Kidney (tissue), 14 donors: ENCODE results near the gene CCDC127. TPM values are rescaled to one million over a fixed set of nuclear protein-coding genes. Genes with fewer than 3 reads are reported as not detected.
A peak's percentile ranks its signal among the peaks of the same experiment; 100 is the strongest.

ENCODE experiments used
- DNase-seq, 5 donors: peaks; one replicate each; pipeline ENCODE4 v3.0.0-alpha.2; 2013 to 2020
- FAIRE-seq: peaks from 2 replicates; lab custom pipeline; 2012; peaks lifted over from hg19 to GRCh38; lab: Jason Lieb, UNC
- H3K27ac ChIP-seq, 2 donors: one replicate each; pipeline ENCODE4 v1.7.0; 2013; ENCODE audit warnings: low read depth in 2 of 2, low read length in 2 of 2, inconsistent platforms in 1 of 2
- H3K27me3 ChIP-seq: one replicate; pipeline ENCODE4 v1.7.1; 2013; ENCODE audit warnings: low read length, inconsistent platforms; ENCODE audit not compliant: control insufficient read depth, insufficient read depth
- H3K36me3 ChIP-seq, 3 donors: one replicate each; pipeline versions ENCODE4 v1.7.0 to v1.7.1; 2013; ENCODE audit warnings: low read length in 3 of 3, control low read depth in 1 of 3, inconsistent platforms in 1 of 3; ENCODE audit not compliant: insufficient read depth in 3 of 3, control insufficient read depth in 2 of 3
- H3K4me1 ChIP-seq, 3 donors: one replicate each; pipeline versions ENCODE4 v1.7.0 to v1.7.1; 2013; ENCODE audit warnings: low read length in 3 of 3, inconsistent platforms in 1 of 3, low read depth in 1 of 3; ENCODE audit not compliant: control insufficient read depth in 2 of 3, insufficient read depth in 2 of 3
- H3K4me3 ChIP-seq, 3 donors: one replicate each; pipeline versions ENCODE4 v1.7.0 to v1.8.1; 2013; ENCODE audit warnings: low read length in 3 of 3, control low read depth in 1 of 3, inconsistent platforms in 1 of 3
- H3K9ac ChIP-seq, 3 donors: one replicate each; pipeline versions ENCODE4 v1.7.0 to v1.7.1; 2013; ENCODE audit warnings: low read length in 3 of 3, control low read depth in 1 of 3, inconsistent platforms in 1 of 3
- H3K9me3 ChIP-seq, 3 donors: one replicate each; pipeline versions ENCODE4 v1.7.0 to v1.7.1; 2013; ENCODE audit warnings: low read length in 3 of 3, control low read depth in 1 of 3, inconsistent platforms in 1 of 3; ENCODE audit not compliant: control insufficient read depth in 2 of 3, insufficient read depth in 1 of 3
- intact Hi-C: fragments of 100-400 bp; cut with DNase I; formaldehyde crosslinking; loops from one replicate; pipeline ENCODE4 v1.11.1; 2022
- polyA plus RNA-seq: library from polyadenylated mRNA; stranded (reverse); fragments of 350-450 nt; fragmentation: Illumina TruSeq; extraction: RNeasy Lipid Tissue Mini Kit (QIAGEN cat#74804); gene quantifications from one replicate; pipeline ENCODE4 v1.2.3, GENCODE V29; 2014; ENCODE audit warnings: low read depth, low replicate concordance; ENCODE audit not compliant: insufficient read depth
- total RNA-seq: library from RNA; stranded (reverse); fragmentation: NEBNext Ultra II Directional; extraction: Animal tissue kit (Norgen Biotek cat#: 25700); gene quantifications from one replicate; pipeline ENCODE4 v1.2.1, GENCODE V29; 2021
- TF ChIP-seq, protein P1 (sequence below): IDR thresholded peaks from 3 replicates; pipeline ENCODE4 v1.5.1; 2012; ENCODE audit warnings: mild to moderate bottlenecking, moderate library complexity, borderline replicate concordance; ENCODE audit not compliant: insufficient read depth; ENCODE audit errors: extremely low read depth
- donor health status: control.
- donor health status: control.
- donor health status: control.
- donor health status: control.
- donor health status: control.
- donor health status: DM: yes; HTN: yes; CAD: no.
- donor health status: Normal renal cell carcinoma (clear cell type).

Gene CCDC127
- total and polyA plus RNA-seq, 2 donors from 2014 or later = 3.2 to 5.9 TPM

DNA sequence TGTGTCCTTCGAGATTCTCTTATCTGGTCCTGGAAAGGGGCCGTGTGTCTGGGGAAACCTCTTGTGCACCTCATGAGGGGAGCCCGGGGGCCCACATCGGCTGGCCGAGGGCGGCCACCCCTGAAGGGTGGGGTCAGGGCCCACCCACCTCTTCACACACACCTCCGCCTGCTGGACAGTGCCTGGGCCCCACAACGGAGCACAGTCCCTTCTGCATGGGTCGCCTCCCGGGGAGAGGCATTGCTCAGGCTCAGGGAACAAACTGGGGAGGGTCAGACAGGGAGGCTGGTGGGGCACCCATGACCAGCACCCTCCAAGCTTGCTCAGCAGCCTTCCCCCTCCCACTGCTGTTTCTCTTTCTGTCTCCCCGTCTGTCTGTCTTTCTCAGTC, 28.0 kb downstream of the CCDC127 start:
- Histone ChIP-seq H3K4me1 (peaks cover 0 to 14% (median 3%) of the 10 kb centered on the region in 3 donors), H3K9me3 (no peaks in the 10 kb centered on the region), H3K27ac (no peak overlapping the region), H3K27me3 (no peaks in the 10 kb centered on the region), H3K4me3 (no peak overlapping the region), H3K36me3 (no peaks in the 10 kb centered on the region), H3K9ac (no peak overlapping the region)
- FAIRE-seq (no peak), DNase-seq (no peak)
- TF ChIP-seq, protein P1, sequence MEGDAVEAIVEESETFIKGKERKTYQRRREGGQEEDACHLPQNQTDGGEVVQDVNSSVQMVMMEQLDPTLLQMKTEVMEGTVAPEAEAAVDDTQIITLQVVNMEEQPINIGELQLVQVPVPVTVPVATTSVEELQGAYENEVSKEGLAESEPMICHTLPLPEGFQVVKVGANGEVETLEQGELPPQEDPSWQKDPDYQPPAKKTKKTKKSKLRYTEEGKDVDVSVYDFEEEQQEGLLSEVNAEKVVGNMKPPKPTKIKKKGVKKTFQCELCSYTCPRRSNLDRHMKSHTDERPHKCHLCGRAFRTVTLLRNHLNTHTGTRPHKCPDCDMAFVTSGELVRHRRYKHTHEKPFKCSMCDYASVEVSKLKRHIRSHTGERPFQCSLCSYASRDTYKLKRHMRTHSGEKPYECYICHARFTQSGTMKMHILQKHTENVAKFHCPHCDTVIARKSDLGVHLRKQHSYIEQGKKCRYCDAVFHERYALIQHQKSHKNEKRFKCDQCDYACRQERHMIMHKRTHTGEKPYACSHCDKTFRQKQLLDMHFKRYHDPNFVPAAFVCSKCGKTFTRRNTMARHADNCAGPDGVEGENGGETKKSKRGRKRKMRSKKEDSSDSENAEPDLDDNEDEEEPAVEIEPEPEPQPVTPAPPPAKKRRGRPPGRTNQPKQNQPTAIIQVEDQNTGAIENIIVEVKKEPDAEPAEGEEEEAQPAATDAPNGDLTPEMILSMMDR = no peak
- intact Hi-C loops = no loop called here

DNA sequence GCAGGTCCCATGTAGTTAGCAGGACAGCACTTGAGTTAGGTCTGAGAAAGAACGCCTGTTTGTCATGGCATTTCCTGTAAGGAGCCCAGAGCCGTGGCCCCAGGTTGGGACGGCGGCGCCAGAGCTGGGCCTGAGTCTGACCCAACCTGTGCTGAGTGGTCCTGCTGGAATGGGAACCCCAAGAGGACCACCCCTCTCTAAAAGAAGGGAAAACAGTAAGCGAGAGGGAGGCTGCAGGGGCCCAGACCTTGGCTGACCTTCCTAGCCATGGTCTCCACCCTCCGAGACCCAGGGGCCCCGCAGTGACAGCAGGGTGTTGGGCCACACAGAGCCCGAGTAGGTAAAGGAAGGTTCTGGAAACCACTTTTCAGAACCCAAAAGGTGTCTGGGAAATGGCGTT, 28.5 kb downstream of the CCDC127 start:
- no peak overlapping the region for H3K4me3 ChIP-seq
- no peaks in the 10 kb centered on the region for H3K27me3 ChIP-seq
- no peak for FAIRE-seq
- no peaks in the 10 kb centered on the region for H3K36me3 ChIP-seq
- no peak for DNase-seq
- H3K4me1 ChIP-seq = peaks cover 0 to 14% (median 3%) of the 10 kb centered on the region in 3 donors
- H3K9me3 ChIP-seq = no peaks in the 10 kb centered on the region
- intact Hi-C loops = no loop called here
- H3K27ac ChIP-seq = no peak overlapping the region
- TF ChIP-seq, protein P1 = no peak
- no peak overlapping the region for H3K9ac ChIP-seq

DNA sequence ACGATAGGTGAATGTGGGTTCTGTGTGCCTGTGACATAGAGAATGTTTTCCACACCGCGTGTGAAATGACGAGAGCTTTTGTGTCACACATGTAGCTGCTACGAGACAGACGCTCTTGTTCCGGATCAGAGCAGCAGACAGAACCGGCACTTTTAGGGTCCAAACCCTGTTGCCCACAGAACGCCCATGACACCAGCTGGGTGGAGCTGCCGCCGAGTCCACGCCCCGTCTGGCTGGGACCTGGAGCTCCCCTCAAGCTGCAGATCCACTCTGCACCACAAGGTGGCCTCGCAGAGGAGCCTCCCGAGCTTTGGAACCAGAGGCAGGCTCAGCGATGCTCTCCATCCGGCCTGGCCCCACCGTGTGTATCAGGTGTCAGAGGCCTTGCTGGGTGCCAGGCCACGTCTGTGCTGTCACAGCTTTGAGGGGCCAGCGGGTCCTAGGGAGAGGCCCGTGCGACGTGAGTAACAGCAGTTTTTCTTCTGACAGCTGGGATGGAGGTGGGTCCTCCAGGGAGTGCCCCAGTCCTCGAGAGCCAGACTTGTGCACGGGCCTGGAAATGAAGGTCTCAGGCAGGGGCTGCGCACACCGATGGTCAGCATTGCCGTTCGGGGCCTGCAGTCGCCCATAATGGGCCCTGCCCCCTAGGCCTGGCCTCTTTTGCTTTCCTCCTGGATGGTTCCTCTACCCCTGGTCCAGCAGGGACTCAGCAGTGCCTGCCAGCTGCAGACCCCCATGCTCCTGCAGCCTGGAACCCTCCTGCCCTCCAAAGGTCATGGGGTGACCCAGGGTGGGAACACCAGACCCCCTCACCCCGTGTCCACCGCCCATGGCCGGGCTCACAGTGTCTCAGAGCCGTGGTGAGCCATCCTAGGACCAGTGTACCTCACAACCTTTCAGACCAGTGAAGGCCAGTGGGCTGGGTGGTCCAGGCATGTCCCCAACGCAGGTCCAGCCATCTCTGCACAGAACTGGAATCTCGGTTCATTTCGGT, 29.2 kb downstream of the CCDC127 start:
- H3K27me3 ChIP-seq = no peaks in the 10 kb centered on the region
- peaks cover 0 to 14% (median 3%) of the 10 kb centered on the region in 3 donors for H3K4me1 ChIP-seq
- peak overlapping the region; percentile 40 to 54 (median 46) for H3K4me3 ChIP-seq
- H3K36me3 ChIP-seq = no peaks in the 10 kb centered on the region
- peak overlapping the region in 1 of 3 donors; percentile 44 for H3K9ac ChIP-seq
- intact Hi-C loops = no loop called here
- H3K9me3 ChIP-seq = no peaks in the 10 kb centered on the region
- TF ChIP-seq, protein P1 = peak; percentile 93
- H3K27ac ChIP-seq = no peak overlapping the region
- FAIRE-seq = no peak
- peak; percentile 91 to 95 (median 93) for DNase-seq
